Aorta (tissue), 5 donors: ENCODE results near the gene HS6ST2. TPM values are rescaled to one million over a fixed set of nuclear protein-coding genes. Genes with fewer than 3 reads are reported as not detected.

Experiments used
- ATAC-seq: fragments of 200-7000 bp; cut with Tn5 transposase; one replicate; pipeline ENCODE4 v1.9.1; 2022; ENCODE audit warnings: moderate library complexity; ENCODE audit not compliant: low FRiP score
- DNase-seq, 2 donors: peaks; one replicate each; pipeline ENCODE4 v3.0.0-alpha.2; 2020
- H3K27ac ChIP-seq, 2 donors: one replicate each; pipeline ENCODE4 v1.5.1; 2013; ENCODE audit warnings: low read length in 2 of 2, mild to moderate bottlenecking in 2 of 2, moderate library complexity in 2 of 2, control low read depth in 1 of 2, inconsistent platforms in 1 of 2, low read depth in 1 of 2
- H3K27me3 ChIP-seq, 2 donors: one replicate each; pipeline ENCODE4 v1.6.1; 2013; ENCODE audit warnings: control low read depth in 1 of 2, low read length in 1 of 2, mild to moderate bottlenecking in 1 of 2, moderate library complexity in 1 of 2; ENCODE audit not compliant: insufficient read depth in 2 of 2, control insufficient read depth in 1 of 2
- H3K36me3 ChIP-seq, 2 donors: one replicate each; pipeline ENCODE4 v1.6.1; 2013; ENCODE audit warnings: control low read depth in 1 of 2, low read length in 1 of 2, mild to moderate bottlenecking in 1 of 2; ENCODE audit not compliant: insufficient read depth in 2 of 2, control insufficient read depth in 1 of 2
- H3K4me1 ChIP-seq, 2 donors: one replicate each; pipeline ENCODE4 v1.6.1; 2013; ENCODE audit warnings: low read length in 2 of 2, control low read depth in 1 of 2, mild to moderate bottlenecking in 1 of 2, moderate library complexity in 1 of 2; ENCODE audit not compliant: insufficient read depth in 2 of 2, control insufficient read depth in 1 of 2
- H3K4me3 ChIP-seq, 2 donors: one replicate each; pipeline ENCODE4 v1.5.1; 2013; ENCODE audit warnings: low read length in 2 of 2, control low read depth in 1 of 2, mild to moderate bottlenecking in 1 of 2
- H3K9me3 ChIP-seq: one replicate; pipeline ENCODE4 v1.6.1; 2013; ENCODE audit warnings: mild to moderate bottlenecking, low read length; ENCODE audit not compliant: control insufficient read depth
- WGBS, 2 donors: extraction: QIAGEN DNeasy Blood & Tissue Kit; methylation state at CpG; one replicate each; pipeline ENCODE4 v1.1.7; 2013; 5-methylcytosine and 5-hydroxymethylcytosine counted together
- intact Hi-C, 2 donors: fragments of 100-400 bp; cut with DNase I; formaldehyde crosslinking; loops; one replicate each; pipeline versions ENCODE4 v1.14.2 to v1.15.0; 2022
- polyA plus RNA-seq, 2 donors: library from polyadenylated mRNA; stranded (reverse); fragments of 200-250 nt; gene quantifications; one replicate each; pipeline ENCODE4 v1.2.3, GENCODE V29; 2013
- total RNA-seq, 2 donors: library from RNA; stranded (reverse); fragmentation: NEBNext Ultra II Directional; extraction: Animal tissue kit (Norgen Biotek cat#: 25700); gene quantifications; one replicate each; pipeline ENCODE4 v1.2.1, GENCODE V29; 2021
- donor health status: healthy with polysubstance abuse.
- donor health status: Bipolar disorder and iron deficiency.
- donor health status: DM: no; HTN: no; CAD: no.
- donor health status: DM: no; HTN: no; CAD: no.
- donor health status: DM: yes; HTN: yes; CAD: no.

Gene HS6ST2
- total and polyA plus RNA-seq, 4 donors = 0.06 to 0.09 TPM; not detected in 2

DNA sequence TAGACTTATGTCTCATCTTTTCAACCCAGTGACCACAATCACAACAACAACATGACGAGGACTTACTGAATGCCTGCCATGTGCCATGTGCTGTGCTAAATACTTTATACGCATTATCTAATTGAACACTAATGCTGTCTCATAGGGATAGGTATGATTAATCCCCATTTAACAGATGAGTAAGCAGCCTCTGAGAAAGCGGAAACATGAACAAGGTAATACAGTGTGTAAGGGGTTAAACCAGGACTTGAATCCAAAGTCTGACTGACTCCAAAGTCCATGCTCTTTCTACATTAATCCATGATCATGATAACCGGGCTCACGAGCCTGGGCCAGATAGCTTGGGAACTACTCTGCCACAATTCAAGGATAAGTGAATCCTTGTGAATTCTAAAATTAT is 364.3 kb downstream of the HS6ST2 start:
- no peak for DNase-seq
- WGBS, 2 donors = 73% methylated on average over 5 of the region's 5 CpGs
- ATAC-seq = no peak
- no peaks in the 10 kb centered on the region for H3K36me3 ChIP-seq
- H3K4me1 ChIP-seq = no peaks in the 10 kb centered on the region
- intact Hi-C loops = no loop called here
- H3K27me3 ChIP-seq = no peaks in the 10 kb centered on the region
- no peaks in the 10 kb centered on the region for H3K9me3 ChIP-seq
- H3K27ac ChIP-seq = no peak overlapping the region
- H3K4me3 ChIP-seq = no peak overlapping the region

DNA sequence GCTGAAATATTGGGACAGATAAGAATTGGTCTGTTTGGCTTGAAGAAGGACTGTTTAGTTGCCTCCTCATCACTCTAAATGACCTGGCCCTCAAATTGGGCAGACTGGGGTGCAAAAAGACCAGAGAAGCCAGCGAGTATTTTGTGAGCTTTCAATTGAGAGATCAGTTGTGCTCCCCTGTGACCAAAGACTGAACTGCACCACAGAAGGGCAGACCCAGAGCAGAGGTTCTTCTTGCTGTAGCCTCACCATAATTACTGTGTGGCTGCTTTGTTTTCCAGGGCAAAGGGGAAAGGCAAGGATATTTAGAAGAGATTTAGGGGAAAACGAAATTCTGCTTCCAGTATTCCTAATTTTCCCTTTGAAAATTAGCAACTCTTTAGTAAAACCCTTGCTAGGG is 365.5 kb downstream of the HS6ST2 start:
- H3K27ac ChIP-seq = no peak overlapping the region
- no peaks in the 10 kb centered on the region for H3K36me3 ChIP-seq
- no peaks in the 10 kb centered on the region for H3K4me1 ChIP-seq
- H3K27me3 ChIP-seq = no peaks in the 10 kb centered on the region
- H3K9me3 ChIP-seq = no peaks in the 10 kb centered on the region
- no peak overlapping the region for H3K4me3 ChIP-seq
- 7 to 9% methylated on average over 2 of the region's 2 CpGs for WGBS, 2 donors
- intact Hi-C loops = no loop called here
- DNase-seq (no peak), ATAC-seq (no peak)

DNA sequence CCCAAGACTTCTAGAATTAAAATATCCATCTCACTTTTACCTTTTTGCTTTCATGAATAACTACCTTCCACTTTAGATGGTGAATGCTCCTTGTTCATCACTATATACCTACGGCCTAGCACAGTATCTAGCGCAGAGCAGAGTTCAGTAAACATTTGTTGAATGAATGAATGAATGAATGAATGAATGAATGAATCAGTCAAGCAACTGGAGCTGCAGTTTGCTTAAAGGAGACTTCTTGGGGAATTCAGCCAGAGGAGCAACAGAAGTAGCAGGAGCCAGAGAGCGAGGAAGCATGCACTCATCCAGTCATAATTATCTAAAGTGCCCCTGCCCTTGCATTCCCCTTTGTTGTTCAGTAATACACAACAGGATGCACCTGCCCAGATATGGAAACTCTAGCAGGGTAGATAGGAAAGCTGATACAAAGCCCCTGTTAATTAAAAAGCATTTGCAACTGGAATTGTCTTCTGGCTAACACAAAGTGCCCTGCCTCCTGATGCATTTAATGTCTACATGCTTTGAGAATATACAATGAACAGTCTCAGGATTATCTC is 366.6 kb downstream of the HS6ST2 start:
- 98 to 99% methylated on average over 3 of the region's 3 CpGs for WGBS, 2 donors
- ATAC-seq (no peak), DNase-seq (no peak)
- H3K27me3 ChIP-seq = no peaks in the 10 kb centered on the region
- no peak overlapping the region for H3K4me3 ChIP-seq
- H3K27ac ChIP-seq = no peak overlapping the region
- H3K9me3 ChIP-seq = no peaks in the 10 kb centered on the region
- no peaks in the 10 kb centered on the region for H3K36me3 ChIP-seq
- intact Hi-C loops = no loop called here
- no peaks in the 10 kb centered on the region for H3K4me1 ChIP-seq

DNA sequence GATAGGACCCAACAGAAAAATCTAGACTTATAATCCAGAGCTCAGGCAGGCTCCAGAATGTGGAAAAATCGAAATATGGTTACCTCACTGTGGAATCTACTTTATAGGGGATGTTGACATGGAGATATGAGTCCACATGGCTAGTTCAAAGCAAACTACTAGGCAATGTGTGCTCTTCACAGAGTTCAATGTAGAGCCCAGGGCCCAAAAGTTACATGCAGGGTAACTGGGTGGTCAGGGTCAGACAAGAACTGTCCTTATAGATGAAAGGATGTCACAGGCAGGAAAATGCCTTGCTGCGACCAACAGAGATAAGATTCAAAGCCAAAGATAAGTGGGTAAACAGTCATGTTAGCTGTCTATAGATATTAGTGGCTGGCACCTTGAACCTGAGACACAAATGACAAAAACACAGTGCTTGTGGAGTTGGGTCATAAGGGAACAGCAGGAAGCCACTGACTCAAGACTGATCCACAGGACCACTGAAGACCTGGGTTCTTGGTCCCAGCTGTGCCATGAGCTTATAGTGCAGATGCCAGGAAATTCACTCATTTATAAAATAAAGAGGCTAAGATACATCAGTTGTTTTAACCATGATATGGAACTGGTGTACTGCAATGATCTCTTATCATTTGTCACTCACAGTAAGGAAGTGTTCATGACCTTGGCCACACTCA is 367.9 kb downstream of the HS6ST2 start:
- no peaks in the 10 kb centered on the region for H3K27me3 ChIP-seq
- H3K9me3 ChIP-seq = no peaks in the 10 kb centered on the region
- ATAC-seq (no peak), DNase-seq (no peak)
- H3K36me3 ChIP-seq = no peaks in the 10 kb centered on the region
- WGBS, 2 donors = 56 to 69% methylated on average over 2 of the region's 2 CpGs
- no peak overlapping the region for H3K27ac ChIP-seq
- H3K4me1 ChIP-seq = no peaks in the 10 kb centered on the region
- intact Hi-C loops = no loop called here
- no peak overlapping the region for H3K4me3 ChIP-seq

DNA sequence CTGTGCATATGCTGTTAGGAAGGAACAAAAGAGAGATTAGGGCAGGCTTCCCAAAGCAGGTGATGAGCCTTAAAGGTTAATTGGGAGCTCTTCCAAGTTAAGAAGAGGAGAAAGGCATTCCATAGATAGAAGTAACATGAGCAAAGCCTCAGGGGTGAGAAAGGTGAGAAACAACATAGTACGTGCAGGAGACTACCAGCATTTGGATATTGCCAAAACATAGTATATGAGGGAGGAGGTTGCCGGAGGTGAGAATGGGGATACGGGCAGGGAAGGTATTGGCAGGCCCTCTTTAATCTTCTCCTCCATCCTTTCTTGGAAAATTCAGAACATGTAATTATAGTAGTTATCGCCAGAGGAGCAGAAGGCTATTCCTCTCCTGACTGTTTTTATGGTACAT is 373.5 kb downstream of the HS6ST2 start:
- Histone ChIP-seq H3K27ac (no peak overlapping the region), H3K36me3 (no peaks in the 10 kb centered on the region), H3K4me3 (no peak overlapping the region), H3K4me1 (no peaks in the 10 kb centered on the region), H3K9me3 (no peaks in the 10 kb centered on the region), H3K27me3 (no peaks in the 10 kb centered on the region)
- intact Hi-C loops = no loop called here
- DNase-seq (no peak), ATAC-seq (no peak)
- 81 to 91% methylated on average over 4 of the region's 4 CpGs for WGBS, 2 donors

DNA sequence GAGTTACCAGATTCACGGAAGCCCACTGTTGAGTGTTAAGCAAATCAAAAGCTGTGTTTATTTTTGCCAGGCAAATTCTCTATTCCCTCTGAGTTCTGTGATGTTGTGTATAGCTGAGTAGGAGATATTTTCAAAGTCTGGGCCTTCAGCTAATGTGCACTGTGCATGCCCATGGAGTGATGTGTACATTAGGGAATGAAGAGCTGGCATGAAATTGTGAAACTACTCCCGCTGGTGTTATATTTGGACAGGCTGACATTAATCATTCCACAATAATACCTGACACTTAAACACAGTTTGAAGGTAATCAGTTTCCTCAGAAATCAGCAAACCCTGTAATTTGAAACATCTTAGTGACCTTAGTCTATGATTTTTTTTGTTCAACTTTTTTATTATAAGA is 381.5 kb downstream of the HS6ST2 start:
- ATAC-seq (no peak), DNase-seq (no peak)
- no peaks in the 10 kb centered on the region for H3K27me3 ChIP-seq
- no peaks in the 10 kb centered on the region for H3K4me1 ChIP-seq
- no peaks in the 10 kb centered on the region for H3K9me3 ChIP-seq
- no peaks in the 10 kb centered on the region for H3K36me3 ChIP-seq
- intact Hi-C loops = no loop called here
- H3K4me3 ChIP-seq = no peak overlapping the region
- WGBS, 2 donors = 4 to 20% methylated on average over 2 of the region's 2 CpGs
- H3K27ac ChIP-seq = no peak overlapping the region

Other genes starting within 250 kb of the HS6ST2 start
- gene USP26, start 138.5 kb upstream of the HS6ST2 start, total RNA-seq = not detected
- gene USP26, start 138.5 kb upstream of the HS6ST2 start, polyA plus RNA-seq = not detected